Neutrophil (primary cell): ENCODE measurements around the gene CBLB.

Source experiments
- H3K27ac ChIP-seq: fragments of 200-600 bp; sonication (generic); 2 replicates; pipeline ENCODE4 v1.5.1; 2016; ENCODE audit warnings: mild to moderate bottlenecking, moderate library complexity
- H3K27me3 ChIP-seq: fragments of 200-600 bp; sonication (generic); 2 replicates; pipeline ENCODE4 v1.6.0; 2016; ENCODE audit warnings: mild to moderate bottlenecking
- H3K36me3 ChIP-seq: fragments of 200-600 bp; sonication (generic); 2 replicates; pipeline ENCODE4 v1.5.1; 2017
- H3K4me1 ChIP-seq, 2 experiments: fragments of 200-600 bp in 1 of 2; sonication (generic) in 1 of 2; 1 replicate in 1 of 2; 2 replicates in 1 of 2; pipeline versions ENCODE4 v1.5.1 to v1.6.1; 2013 to 2016; ENCODE audit warnings: low read depth in 1 of 2, low read length in 1 of 2, mild to moderate bottlenecking in 1 of 2, moderate library complexity in 1 of 2; ENCODE audit not compliant: control insufficient read depth in 1 of 2, insufficient read depth in 1 of 2
- H3K4me3 ChIP-seq, 2 experiments: fragments of 200-600 bp in 1 of 2; sonication (generic) in 1 of 2; 1 replicate in 1 of 2; 2 replicates in 1 of 2; pipeline ENCODE4 v1.5.1; 2013 to 2016; ENCODE audit warnings: low read depth in 1 of 2, low read length in 1 of 2, mild to moderate bottlenecking in 1 of 2, moderate library complexity in 1 of 2
- H3K9me3 ChIP-seq: fragments of 200-600 bp; sonication (generic); 2 replicates; pipeline ENCODE4 v1.5.1; 2016
- TF ChIP-seq, protein P1 (sequence below): fragments of 200-600 bp; sonication (generic); IDR thresholded peaks from 2 replicates; pipeline ENCODE4 v1.5.1; 2016; ENCODE audit warnings: antibody characterized with exemption

CBLB gene

DNA sequence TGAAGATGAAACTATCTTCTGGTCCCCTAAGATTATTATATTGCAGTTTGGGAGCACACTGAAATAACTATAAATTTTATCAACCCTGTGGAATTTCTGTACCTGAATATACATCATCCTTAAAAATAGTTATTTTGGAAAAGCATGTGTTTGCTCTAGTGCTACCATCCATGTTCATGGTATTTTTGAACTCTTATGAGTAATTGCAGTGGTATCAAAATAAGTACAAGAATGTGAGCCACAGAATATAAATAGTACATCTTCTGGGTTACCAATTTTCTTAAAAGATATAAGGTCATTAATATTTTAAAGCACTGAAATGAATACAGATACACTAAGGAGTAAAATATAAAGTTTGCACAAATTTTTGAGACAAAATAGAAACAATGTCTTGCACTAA lies 206.5 kb downstream of the CBLB start:
- no peaks in the 10 kb centered on the region for H3K36me3 ChIP-seq
- no peak overlapping the region for H3K27ac ChIP-seq
- H3K4me1 ChIP-seq, result no peaks in the 10 kb centered on the region
- TF ChIP-seq, protein P1, sequence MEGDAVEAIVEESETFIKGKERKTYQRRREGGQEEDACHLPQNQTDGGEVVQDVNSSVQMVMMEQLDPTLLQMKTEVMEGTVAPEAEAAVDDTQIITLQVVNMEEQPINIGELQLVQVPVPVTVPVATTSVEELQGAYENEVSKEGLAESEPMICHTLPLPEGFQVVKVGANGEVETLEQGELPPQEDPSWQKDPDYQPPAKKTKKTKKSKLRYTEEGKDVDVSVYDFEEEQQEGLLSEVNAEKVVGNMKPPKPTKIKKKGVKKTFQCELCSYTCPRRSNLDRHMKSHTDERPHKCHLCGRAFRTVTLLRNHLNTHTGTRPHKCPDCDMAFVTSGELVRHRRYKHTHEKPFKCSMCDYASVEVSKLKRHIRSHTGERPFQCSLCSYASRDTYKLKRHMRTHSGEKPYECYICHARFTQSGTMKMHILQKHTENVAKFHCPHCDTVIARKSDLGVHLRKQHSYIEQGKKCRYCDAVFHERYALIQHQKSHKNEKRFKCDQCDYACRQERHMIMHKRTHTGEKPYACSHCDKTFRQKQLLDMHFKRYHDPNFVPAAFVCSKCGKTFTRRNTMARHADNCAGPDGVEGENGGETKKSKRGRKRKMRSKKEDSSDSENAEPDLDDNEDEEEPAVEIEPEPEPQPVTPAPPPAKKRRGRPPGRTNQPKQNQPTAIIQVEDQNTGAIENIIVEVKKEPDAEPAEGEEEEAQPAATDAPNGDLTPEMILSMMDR, result no peak
- no peak overlapping the region for H3K4me3 ChIP-seq
- H3K27me3 ChIP-seq, result no peaks in the 10 kb centered on the region
- H3K9me3 ChIP-seq, result no peaks in the 10 kb centered on the region

GRCh38 chr3:105661461-105661860 lies 207.4 kb downstream of the CBLB start:
- no peaks in the 10 kb centered on the region for H3K4me1 ChIP-seq
- no peaks in the 10 kb centered on the region for H3K9me3 ChIP-seq
- no peaks in the 10 kb centered on the region for H3K27me3 ChIP-seq
- TF ChIP-seq, protein P1, result no peak
- no peaks in the 10 kb centered on the region for H3K36me3 ChIP-seq
- no peak overlapping the region for H3K4me3 ChIP-seq
- no peak overlapping the region for H3K27ac ChIP-seq

DNA sequence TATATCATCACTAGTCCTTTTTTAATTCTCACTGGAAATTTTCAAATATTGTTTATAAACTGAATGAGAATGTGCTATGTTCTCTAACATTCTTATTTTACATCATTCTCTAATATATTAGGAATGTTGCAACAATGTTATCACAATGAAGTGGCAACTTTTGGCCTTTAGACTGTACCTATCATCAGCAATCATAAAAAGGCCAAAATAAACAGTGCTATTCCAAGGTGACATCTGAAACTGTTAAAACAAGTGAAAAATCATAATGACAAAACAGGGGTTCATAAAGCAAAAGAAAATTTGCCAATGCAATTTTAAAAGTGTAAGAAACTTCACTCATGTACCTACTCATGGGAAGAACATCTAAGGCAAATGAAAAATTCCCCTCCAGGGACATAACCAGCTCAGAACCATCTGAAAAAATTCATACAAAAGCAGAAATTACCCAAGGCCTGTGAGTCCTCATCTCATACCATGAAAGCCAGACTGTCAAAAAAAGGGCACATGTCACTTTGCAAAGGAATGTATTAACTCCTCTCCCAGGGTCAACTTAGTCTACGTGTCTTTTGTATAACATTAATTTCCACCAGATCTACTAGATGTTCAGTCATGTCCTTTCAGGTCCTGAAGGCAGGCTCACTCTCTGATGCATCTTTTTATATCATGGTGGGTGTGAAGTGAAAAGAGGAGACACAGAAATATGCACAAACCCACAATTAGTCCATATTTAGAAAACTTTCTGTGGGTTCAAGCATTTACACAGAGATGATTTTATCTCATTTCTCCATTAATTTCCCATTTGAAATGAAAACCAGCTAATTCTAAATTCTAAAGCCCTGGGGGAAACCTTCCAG lies 211.9 kb downstream of the CBLB start:
- TF ChIP-seq, protein P1, result no peak
- Histone ChIP-seq H3K27ac (no peak overlapping the region), H3K4me1 (no peaks in the 10 kb centered on the region), H3K9me3 (no peaks in the 10 kb centered on the region), H3K36me3 (no peaks in the 10 kb centered on the region), H3K27me3 (no peaks in the 10 kb centered on the region), H3K4me3 (no peak overlapping the region)

DNA sequence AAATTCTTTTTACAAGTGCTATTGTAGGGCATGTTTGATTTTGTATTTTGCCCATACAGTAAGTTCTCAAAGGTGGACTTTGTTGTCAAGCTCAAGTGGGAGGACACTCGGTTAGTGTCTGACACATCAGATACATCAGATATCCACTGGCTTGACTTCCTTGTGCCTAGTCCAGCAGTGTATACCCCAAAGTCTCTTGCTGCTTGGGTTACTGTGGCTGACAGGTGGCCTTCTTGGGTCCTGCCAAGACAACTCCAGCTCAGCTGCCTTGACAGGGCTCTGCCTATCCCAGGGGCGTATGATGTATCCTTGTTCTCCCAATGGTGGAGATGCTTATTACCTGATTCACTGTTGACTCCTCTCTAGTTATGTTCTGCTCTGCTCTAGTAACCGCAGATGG lies 214.9 kb downstream of the CBLB start:
- H3K27ac ChIP-seq, result no peak overlapping the region
- H3K27me3 ChIP-seq, result no peaks in the 10 kb centered on the region
- TF ChIP-seq, protein P1, result no peak
- no peak overlapping the region for H3K4me3 ChIP-seq
- no peaks in the 10 kb centered on the region for H3K9me3 ChIP-seq
- no peaks in the 10 kb centered on the region for H3K36me3 ChIP-seq
- no peaks in the 10 kb centered on the region for H3K4me1 ChIP-seq

DNA sequence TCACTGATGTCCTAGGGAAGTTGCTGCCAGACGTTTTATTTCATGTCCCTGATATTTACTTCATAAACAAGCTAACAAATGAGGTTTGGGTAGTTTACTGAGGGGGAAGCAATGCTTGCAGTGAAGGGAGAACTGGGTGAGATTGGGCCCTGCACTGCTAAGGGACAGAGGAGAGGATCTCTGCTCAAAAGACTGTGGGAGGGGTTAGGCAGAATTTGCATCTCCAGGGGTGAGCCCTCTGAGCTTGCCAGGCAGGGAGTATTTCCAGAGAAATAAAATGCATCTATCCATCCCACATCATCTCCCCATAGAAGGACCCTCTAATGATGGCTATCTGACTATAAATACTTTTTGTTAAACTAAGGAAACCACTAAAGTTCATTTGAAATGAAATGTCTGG lies 215.6 kb downstream of the CBLB start:
- Histone ChIP-seq H3K9me3 (no peaks in the 10 kb centered on the region), H3K36me3 (no peaks in the 10 kb centered on the region), H3K4me1 (no peaks in the 10 kb centered on the region), H3K27me3 (no peaks in the 10 kb centered on the region), H3K4me3 (no peak overlapping the region), H3K27ac (no peak overlapping the region)
- TF ChIP-seq, protein P1, result no peak
